K562 (cell line): ENCODE results near the gene FUNDC1. TPM values are rescaled to one million over a fixed set of nuclear protein-coding genes. Genes with fewer than 3 reads are reported as not detected.

Experiments used
- ARID3A ChIP-seq: IDR thresholded peaks from 2 replicates; pipeline ENCODE4 v1.6.1; 2012; ENCODE audit warnings: low read depth, low read length, improper control_type of control experiment, borderline replicate concordance
- CC2D1A ChIP-seq: fragments of 450-650 bp; IDR thresholded peaks from 2 replicates; pipeline ENCODE4 v1.6.1; 2017; ENCODE audit warnings: mild to moderate bottlenecking
- CCNT2 ChIP-seq: IDR thresholded peaks from 2 replicates; pipeline ENCODE4 v1.6.1; 2011; ENCODE audit warnings: borderline replicate concordance, low read depth, mild to moderate bottlenecking, moderate library complexity, mixed read lengths, low read length; ENCODE audit not compliant: insufficient read length; ENCODE audit errors: extremely low read depth
- CEBPB ChIP-seq: fragments of 450-650 bp; IDR thresholded peaks from 2 replicates; pipeline ENCODE4 v1.6.1; 2016; ENCODE audit warnings: missing genetic modification characterization, missing compliant biosample characterization
- CHD2 ChIP-seq: IDR thresholded peaks from 2 replicates; pipeline ENCODE4 v1.6.1; 2011; ENCODE audit warnings: low read depth, low read length
- CXXC5 ChIP-seq: fragments of 250-450 bp; sonication (Bioruptor Pico); IDR thresholded peaks from 2 replicates; pipeline ENCODE4 v1.8.0; 2022; ENCODE audit warnings: inconsistent platforms, mild to moderate bottlenecking, moderate library complexity
- FOXJ3 ChIP-seq: sonication (generic); formaldehyde crosslinking; IDR thresholded peaks from 2 replicates; pipeline ENCODE4 v1.4.0; 2020; ENCODE audit warnings: mild to moderate bottlenecking, missing genetic modification reagents
- GTF2E2 ChIP-seq: fragments of 200-800 bp; sonication (Bioruptor generic); IDR thresholded peaks from 2 replicates; pipeline ENCODE4 v1.6.1; 2016; ENCODE audit warnings: missing genetic modification characterization, missing compliant biosample characterization
- HNRNPK ChIP-seq: fragments of 200-400 bp; formaldehyde crosslinking; IDR thresholded peaks from one replicate; pipeline ENCODE4 v1.6.1; 2018; ENCODE audit warnings: mild to moderate bottlenecking, low read depth, low read length; ENCODE audit not compliant: poor library complexity, severe bottlenecking
- KDM2B ChIP-seq: fragments of 250-450 bp; sonication (Bioruptor Pico); IDR thresholded peaks from 2 replicates; pipeline ENCODE4 v1.8.0; 2021; ENCODE audit warnings: mild to moderate bottlenecking, moderate library complexity
- OTX1 ChIP-seq: fragments of 450-650 bp; formaldehyde crosslinking; IDR thresholded peaks from 2 replicates; pipeline ENCODE4 v1.4.0; 2022; ENCODE audit warnings: mild to moderate bottlenecking
- PHF20 ChIP-seq: fragments of 450-650 bp; IDR thresholded peaks from 2 replicates; pipeline ENCODE4 v1.6.1; 2018; ENCODE audit not compliant: partially characterized antibody
- SAFB2 ChIP-seq: fragments of 200-400 bp; formaldehyde crosslinking; IDR thresholded peaks from 2 replicates; pipeline ENCODE4 v1.6.1; 2018; ENCODE audit warnings: borderline replicate concordance, low read length, low read depth, moderate library complexity; ENCODE audit not compliant: severe bottlenecking
- SMAD1 ChIP-seq: fragments of 150-350 bp; IDR thresholded peaks from 2 replicates; pipeline ENCODE4 v1.6.1; 2014; ENCODE audit warnings: low read length, low read depth; ENCODE audit not compliant: partially characterized antibody
- SRSF1 ChIP-seq: fragments of 200-400 bp; formaldehyde crosslinking; IDR thresholded peaks from 2 replicates; pipeline ENCODE4 v1.6.1; 2017; ENCODE audit warnings: mild to moderate bottlenecking, low read depth, low read length, moderate library complexity
- TAF15 ChIP-seq: fragments of 200-400 bp; formaldehyde crosslinking; IDR thresholded peaks from 2 replicates; pipeline ENCODE4 v1.6.1; 2017; ENCODE audit warnings: mild to moderate bottlenecking, low read depth, low read length, moderate library complexity
- USF1 ChIP-seq: sonication (generic); formaldehyde crosslinking; IDR thresholded peaks from 2 replicates; pipeline ENCODE4 v1.9.0; 2022; ENCODE audit warnings: mild to moderate bottlenecking, missing genetic modification reagents
- VEZF1 ChIP-seq: fragments of 200-800 bp; sonication (Bioruptor generic); IDR thresholded peaks from 2 replicates; pipeline ENCODE4 v1.6.1; 2017; ENCODE audit warnings: missing genetic modification characterization, missing compliant biosample characterization
- ZBTB11 ChIP-seq, 3 experiments: fragments of 200-800 bp in 1 of 3; fragments of 250-450 bp in 1 of 3; fragments of 450-650 bp in 1 of 3; sonication (Bioruptor Pico) in 1 of 3; sonication (Bioruptor generic) in 1 of 3; formaldehyde crosslinking in 1 of 3; IDR thresholded peaks; 2 replicates each; pipeline versions ENCODE4 v1.6.1 to v1.8.0; 2016 to 2022; ENCODE audit warnings: mild to moderate bottlenecking in 2 of 3, missing genetic modification characterization in 2 of 3, missing compliant biosample characterization in 1 of 3, moderate library complexity in 1 of 3
- ZNF316 ChIP-seq: fragments of 450-650 bp; IDR thresholded peaks from 2 replicates; pipeline ENCODE4 v1.6.1; 2016
- ZNF551 ChIP-seq: fragments of 250-450 bp; sonication (Bioruptor Pico); IDR thresholded peaks from 2 replicates; pipeline ENCODE4 v1.5.0; 2021; ENCODE audit warnings: mild to moderate bottlenecking, moderate library complexity
- ZNF830 ChIP-seq: fragments of 250-450 bp; sonication (Bioruptor Pico); IDR thresholded peaks from 2 replicates; pipeline ENCODE4 v1.5.0; 2021; ENCODE audit warnings: mild to moderate bottlenecking
- polyA plus RNA-seq, 8 experiments: library from polyadenylated mRNA; depleted of rRNA in 4 of 8; stranded (reverse) in 5 of 8; unstranded in 3 of 8; fragments of >200 nt; fragmentation: Nextera tagmentation in 2 of 8; fragmentation: Illumina TruSeq in 1 of 8; extraction: Ambion mirVana in 2 of 8; extraction: Trizol in 1 of 8; gene quantifications; 2 replicates each; pipeline versions ENCODE4 v1.2.1 to v1.2.3, GENCODE V29; 2011 to 2014; ENCODE audit warnings: inconsistent platforms in 1 of 8, missing spikeins in 1 of 8
- total RNA-seq, 7 experiments: library from RNA; depleted of rRNA in 6 of 7; stranded (reverse); fragments of >200 nt in 6 of 7; fragmentation: Illumina TruSeq in 2 of 7; extraction: Trizol in 2 of 7; gene quantifications; 2 replicates each; pipeline versions ENCODE4 v1.2.1 to v1.2.3, GENCODE V29; 2011 to 2021; ENCODE audit warnings: low replicate concordance in 1 of 7

FUNDC1 gene
- total and polyA plus RNA-seq, 9 of the 15 experiments (the other 6 are each of a cell fraction or from before 2014, with no cell fraction given), result 15.6 to 59.1 (median 29.3) TPM

GRCh38 chrX:44484607-44485146 is 58.0 kb downstream of the FUNDC1 start (continued):
- TF ChIP-seq FOXJ3 (CRISPR knock-in tag) (no peak), SMAD1 (no peak), SRSF1 (no peak), ZBTB11 (CRISPR knock-in tag; IDR thresholded peaks at IDR 0.05) (no peak), KDM2B (CRISPR knock-in tag) (no peak), CXXC5 (no peak), SAFB2 (no peak), USF1 (CRISPR knock-in tag) (no peak), ARID3A (no peak), VEZF1 (CRISPR knock-in tag) (no peak), CEBPB (tag) (peak; percentile 92), CC2D1A (no peak), TAF15 (no peak), PHF20 (no peak), ZNF830 (CRISPR knock-in tag) (no peak), ZNF551 (CRISPR knock-in tag) (no peak), CHD2 (no peak), CCNT2 (peak; percentile 15), HNRNPK (no peak), ZNF316 (no peak), GTF2E2 (tag) (no peak), OTX1 (CRISPR knock-in tag) (no peak)
